Gastroesophageal sphincter (tissue), 3 donors: ENCODE measurements around the gene PAX7.

Source experiments
- CTCF ChIP-seq, 4 experiments: fragments of 200-600 bp in 2 of 4; fragments of 450-650 bp in 2 of 4; sonication (generic) in 1 of 4; IDR thresholded peaks; one replicate each; pipeline ENCODE4 v1.5.1; 2017 to 2019; ENCODE audit warnings: antibody characterized with exemption in 4 of 4, mild to moderate bottlenecking in 2 of 4, moderate library complexity in 2 of 4
- POLR2AphosphoS5 ChIP-seq: sonication (generic); formaldehyde crosslinking; IDR thresholded peaks from one replicate; pipeline ENCODE4 v1.6.1; 2017; ENCODE audit warnings: antibody characterized with exemption

GRCh38 chr1:18632218-18632588 lies 1.6 kb downstream of the PAX7 start:
- TF ChIP-seq POLR2AphosphoS5 (no peak), CTCF (IDR thresholded peaks at IDR 0.05) (no peak)
